ENCODE results near the gene KIF26B.
A peak's percentile ranks its signal among the peaks of the same experiment; 100 is the strongest.
"Not testable (repeated sequence)": the region's sequence is repeated elsewhere in the genome, so short reads cannot be mapped to it uniquely, and the experiment has no call there.

KIF26B gene

DNA sequence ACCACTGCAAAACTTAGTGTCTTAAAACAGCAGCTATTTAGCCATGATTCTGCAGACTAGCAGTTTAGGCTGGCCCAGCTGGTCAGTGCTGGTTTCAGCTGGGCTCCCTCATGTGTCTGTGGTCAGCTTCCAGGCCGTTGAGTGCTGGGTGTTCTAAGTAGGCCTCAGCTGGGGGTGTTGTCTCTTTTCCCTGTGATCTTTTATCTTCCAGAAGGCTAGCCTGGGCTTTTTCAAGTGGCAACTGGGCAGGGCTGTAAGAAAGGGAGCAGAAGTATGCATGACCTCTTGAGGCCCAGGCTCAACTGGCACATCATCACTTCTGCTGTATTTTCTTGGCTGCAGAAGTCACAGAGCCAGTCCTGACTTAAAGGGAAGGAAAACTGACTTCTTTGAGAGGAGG, 136.1 kb downstream of the KIF26B start:
- no peak for DNase-seq

DNA sequence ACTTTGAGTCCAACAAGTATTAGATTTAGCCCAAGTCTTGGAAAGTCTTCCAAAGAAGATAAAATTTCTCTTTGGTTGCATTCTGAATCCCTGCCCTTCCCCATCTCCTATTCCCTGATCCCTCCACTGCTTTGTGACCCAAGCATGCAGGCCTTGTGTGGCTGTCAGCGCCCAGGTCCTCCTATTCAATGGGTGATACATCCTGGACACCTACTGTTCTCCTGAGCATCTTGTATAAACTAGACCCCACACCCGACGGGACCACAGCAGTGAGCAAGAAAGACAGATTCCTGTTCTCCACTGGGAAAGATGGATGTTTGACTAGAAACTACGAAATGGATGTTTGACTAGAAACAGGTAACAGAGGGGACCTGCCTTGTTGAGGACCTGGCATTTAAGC, 136.6 kb downstream of the KIF26B start:
- no peak for DNase-seq

DNA sequence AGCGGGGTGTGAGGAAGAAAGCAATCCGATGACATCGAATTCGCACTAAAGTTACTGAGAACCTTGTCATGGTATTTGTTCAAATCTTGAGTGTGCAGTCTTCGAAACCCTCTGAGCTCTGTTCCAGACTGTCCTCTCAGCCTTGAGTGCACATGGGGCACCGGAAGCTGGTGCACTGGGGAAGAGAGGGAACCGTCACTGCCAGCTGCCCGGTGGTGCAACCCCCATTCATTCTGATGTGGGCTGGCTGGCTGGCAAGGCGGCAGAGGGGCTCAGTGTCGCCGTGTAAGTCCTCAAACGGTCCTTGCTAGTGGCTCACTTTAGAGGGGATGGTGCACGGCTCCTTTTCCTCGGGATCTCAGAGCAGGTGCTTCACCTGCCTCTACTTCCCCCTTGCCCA, 137.4 kb downstream of the KIF26B start:
- DNase-seq: no peak

DNA sequence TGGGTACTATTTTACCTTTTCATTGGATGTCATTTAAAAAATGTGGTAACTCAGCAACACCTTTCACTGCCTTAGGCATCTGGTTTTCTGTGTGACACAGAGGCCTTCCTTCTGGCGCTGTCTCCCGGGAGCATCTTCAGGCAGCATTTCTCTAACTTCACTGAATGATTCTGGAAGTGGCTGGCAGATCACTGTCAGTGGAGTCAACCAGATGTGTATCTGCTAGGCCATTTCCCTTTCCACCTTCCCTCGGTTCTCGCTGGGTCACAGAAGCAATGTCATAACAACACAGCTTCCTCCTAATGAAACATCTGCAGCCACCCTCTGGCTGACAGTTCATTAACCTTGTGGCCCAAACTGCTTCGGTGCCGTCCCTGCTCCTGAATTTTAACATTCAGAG, 137.8 kb downstream of the KIF26B start:
- no peak for DNase-seq

DNA sequence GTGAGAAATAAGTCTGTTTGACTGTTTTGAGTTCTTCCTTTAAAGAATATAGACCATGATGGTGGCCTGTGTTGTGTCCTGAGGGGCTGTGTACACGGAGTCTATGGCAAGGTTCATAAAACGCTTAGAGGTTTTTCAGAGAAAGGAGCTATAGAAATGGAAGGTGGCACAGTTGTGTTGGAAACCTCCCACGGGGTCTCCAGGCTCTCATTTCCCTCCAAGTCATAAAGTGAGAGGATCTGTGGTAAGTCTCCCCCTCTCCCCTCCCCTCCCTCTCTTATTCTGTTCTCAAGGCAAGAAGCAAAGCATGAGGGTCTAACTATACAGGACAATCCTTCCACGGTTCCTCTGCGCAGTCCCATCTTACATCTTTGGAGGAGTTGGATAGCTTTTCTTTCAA, 139.2 kb downstream of the KIF26B start:
- DNase-seq: no peak

DNA sequence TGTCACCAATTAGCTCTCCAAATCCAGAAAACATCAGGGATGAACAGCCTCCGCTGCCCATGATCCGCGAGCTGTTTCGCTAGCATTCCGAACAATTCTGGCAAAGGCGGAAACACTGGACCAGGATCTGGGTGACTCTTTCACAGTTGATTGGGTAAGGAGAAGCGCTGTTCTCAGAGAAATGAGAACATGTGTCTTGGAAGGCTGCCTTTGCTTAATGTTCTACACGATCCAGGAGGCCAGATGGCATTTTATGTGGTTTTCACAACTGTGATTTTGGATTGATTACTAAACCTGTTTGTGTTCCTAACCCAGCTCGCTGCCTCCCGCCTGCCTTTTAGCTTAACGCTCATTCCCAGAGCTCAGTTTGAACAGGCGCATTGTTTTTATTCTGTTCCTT, 144.0 kb downstream of the KIF26B start:
- no peak for DNase-seq

DNA sequence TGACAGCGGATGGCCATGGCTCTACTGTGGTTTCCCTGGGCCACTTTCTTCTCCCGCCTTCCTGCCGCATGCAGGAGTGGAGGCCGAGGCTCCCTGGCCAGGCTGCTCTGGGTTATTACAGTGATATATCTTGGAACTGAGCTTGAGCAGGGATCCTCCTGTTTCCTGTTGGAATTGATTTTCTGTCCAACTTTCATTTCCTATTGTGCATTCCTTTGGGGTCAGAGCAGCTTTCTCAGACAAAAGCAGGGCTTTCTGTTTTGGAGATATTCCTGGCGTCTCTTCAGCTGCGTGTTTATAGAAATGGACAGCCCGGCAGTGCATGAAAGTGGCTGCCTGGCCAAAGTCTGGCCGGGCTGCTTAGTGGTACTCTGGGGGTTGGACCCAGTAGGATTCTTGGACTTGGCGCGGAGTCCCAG, 146.4 kb downstream of the KIF26B start:
- DNase-seq: no peak

DNA sequence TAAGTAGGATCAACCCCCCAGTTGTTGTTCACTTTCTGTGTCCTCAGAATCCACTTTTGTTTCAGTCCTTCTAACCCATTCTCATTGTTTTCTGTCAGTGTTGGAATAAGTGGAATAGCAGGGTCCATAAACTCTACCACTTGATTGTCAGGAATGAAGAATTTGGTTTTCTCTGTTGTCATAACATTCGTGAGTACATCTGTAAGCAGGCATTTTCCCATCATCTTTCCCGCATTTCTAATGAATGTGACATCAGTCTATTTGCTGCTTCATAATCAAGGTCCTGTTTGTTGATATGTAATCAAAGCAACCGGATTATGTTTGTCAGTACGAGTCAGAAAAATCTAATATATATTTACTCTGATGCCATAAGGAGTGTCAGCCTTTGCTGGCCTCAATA, 147.1 kb downstream of the KIF26B start:
- no peak for DNase-seq

DNA sequence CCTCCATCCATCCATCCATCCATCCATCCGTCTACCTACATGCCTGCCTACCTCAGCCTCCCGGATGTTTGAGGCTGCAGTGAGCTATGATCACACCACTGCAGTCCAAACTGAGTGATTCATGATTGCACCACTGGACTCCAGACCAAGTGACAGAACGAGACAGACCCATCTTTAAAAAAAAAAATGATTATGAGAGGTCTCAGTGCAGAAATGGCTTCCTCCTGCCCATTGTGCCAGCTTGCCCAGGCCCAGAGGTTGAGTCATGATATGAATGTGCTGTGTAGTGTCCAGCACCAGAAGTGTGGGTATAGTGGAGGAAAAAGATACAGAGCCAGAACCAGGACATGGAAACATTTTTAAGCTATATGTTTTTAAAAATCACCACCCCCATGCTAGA, 149.9 kb downstream of the KIF26B start:
- DNase-seq: no peak

DNA sequence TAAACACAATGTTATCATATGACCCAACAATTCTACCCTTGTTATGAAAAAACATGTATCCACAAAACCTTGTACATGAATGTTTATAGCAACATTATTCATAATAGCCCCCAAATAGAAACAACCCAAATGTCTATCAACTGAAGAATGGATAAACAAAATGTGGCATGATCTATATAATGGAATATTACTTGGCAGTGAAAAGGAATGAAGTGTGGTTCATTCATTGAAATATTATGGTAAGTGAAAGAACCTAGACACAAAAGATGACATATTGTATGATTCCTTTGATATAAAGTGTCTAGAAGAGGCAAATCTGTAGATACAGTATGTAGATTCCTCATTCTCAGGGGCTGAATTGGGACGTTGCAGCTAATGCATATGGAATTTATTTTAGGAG, 151.2 kb downstream of the KIF26B start:
- no peak for DNase-seq

DNA sequence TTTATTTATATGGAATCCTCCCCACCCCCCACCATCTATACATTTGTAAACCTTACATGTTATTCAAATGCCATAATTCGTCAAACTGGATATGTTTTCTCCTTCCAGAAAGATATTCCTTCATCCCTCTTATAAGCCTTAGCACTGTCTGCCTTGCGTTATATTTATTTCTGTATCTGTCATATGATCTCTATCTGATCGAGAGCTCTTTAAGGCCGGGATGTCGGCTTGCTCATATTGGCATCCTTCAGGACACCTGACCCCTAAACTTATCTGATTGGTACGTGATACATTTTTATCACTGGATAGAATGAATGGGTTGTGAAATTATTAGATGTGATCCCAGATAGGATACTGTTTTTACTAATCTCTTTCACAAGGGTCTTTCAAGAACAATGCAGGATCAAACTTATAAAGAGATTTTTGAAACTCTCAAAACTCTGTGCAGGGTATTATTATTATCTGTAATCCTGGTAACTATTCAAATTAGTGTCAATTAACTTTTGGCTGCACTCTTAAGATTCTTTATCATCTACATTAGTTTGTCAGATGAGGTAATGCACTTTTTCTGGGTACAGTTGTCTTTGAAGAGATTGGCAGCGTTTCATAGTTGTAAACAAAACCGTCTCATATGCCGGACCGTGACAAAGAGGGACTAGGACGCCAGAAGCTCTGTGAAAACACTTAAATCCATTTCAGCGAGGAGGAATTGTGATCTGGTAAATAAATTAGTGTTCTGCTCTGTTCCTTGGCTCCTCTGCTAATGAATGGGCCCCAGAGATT, 152.0 kb downstream of the KIF26B start:
- no peak for DNase-seq

DNA sequence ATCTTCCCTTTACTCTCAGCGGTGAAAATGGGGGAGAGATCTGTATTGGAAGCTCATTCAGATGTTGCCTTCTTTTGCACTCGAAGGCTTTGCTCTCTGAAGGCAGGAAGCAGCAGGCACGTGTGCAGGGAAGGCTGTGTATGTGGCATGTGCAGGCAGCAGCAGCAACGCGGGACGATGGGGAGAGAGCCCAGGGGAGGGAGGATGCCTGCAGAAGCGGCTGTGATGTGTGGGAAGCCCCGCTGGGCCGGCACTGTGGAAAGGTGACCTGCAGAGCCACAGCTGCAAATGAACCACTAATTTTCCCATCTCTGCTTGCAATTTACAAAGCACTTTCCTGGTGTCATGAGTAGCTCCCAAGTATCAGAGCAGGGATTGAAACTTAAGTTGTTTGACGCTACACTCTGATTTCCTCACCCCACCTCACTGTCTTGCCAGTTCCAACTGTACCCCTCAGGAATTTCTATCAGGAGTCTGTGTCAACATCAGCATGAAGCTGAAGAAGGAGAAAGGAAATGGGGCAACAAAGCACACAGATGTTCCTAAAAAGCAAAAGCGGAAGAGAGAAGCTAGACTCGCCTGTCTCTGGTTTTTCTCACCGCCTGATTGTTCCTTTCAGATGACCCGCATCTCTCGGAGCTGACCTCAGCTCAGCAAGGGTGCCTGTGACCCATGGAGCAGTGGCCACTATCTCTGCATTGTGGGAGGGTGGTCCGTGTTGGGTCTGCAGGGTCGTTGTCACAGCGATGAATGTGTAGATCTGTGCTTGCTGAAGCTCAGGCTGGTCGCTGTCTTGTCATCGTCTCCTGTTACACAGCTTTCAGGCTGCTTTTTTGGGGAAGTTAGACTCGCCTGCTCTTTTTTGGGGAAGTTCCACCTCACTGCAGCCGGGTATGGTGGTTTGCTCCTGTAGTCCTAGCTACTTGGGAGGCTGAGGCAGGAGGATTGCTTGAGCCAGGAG, 156.1 kb downstream of the KIF26B start:
- peak; percentile 54 for DNase-seq

DNA sequence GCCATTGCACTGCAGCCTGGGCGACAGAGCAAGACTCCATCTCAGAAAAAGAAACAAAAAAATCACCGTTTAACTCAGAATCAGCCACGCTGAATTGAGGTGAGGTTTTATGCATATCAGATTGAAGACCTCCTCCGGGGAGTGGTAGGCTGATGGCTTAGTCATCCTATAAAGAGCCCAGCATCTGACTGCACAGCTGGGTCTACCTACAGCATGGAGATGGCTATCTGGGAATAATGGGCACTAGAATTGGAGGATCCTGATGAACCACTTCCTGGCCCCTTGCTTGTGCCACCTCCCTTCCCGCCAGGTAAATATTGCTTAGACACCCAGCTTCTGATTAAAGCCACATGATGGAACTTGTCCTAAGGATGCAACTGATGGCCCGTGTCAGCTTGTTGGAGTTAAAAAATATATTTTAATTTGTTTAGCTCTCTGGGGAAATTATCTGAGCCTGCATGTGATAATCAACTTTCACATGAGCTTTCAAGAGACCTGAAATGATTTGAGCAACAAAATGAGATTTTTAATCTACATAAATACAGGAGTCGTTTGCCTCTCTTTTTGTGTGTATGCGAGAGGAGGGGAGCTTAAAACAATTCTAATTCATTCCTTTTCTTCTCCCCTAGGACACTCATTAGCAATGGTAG, 157.2 kb downstream of the KIF26B start:
- DNase-seq: no peak

DNA sequence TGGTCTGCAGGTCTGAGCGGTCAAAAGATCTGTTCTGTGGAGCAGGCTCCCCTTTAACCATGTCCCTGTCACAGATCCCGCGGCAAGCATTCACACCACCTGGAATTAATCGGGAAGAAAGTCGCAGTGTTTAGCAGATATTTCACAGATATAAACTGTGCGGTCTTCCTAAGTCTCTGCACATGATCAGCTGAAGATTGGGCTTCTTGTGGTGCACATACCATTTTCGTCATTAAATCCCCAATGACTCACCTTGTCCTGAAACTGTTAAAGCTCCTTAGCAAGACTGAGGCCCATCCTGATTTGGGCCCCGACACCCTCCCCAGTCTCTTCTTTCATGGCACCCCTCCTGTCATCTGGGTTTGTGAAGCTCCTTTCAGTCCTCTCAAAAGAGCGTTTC, 158.8 kb downstream of the KIF26B start:
- no peak for DNase-seq

DNA sequence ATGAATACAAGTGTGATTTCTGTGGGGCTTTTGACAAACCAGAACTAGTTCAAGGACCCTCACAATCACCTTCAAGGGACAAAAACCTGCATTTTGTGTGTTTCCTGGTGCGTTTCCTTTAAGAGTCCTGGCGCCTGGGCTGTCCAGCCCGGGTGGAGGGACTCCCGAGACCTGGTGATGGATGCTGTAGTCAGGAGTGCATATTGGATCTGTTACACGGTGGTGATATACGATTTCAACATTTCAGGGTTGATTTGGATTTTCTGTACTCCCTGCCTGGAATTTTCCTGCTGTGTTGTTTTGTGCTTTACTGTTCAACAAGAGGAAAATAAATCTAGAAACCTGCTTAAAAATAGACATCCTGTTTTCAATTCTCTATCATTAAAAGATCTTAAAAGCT, 162.0 kb downstream of the KIF26B start:
- no peak for DNase-seq

DNA sequence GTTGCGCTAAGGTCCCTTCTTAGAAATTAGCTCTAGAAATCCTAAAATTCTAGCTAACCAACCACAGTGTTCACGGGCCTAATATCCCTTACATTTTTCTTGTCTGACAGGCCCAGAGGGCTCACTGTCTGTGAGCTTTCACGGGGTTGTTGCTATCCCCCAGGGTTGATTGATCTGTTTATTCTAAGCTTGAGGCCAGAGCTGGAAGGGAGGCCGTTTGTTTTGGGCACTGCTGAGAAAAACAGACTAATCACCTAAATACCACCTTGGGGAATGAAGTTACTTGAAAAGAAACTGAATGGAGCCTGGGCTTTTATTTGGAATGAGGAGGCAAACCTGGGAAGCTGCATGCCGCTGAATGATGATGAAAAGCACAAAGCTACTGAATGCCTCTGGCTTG, 162.4 kb downstream of the KIF26B start:
- DNase-seq: no peak

DNA sequence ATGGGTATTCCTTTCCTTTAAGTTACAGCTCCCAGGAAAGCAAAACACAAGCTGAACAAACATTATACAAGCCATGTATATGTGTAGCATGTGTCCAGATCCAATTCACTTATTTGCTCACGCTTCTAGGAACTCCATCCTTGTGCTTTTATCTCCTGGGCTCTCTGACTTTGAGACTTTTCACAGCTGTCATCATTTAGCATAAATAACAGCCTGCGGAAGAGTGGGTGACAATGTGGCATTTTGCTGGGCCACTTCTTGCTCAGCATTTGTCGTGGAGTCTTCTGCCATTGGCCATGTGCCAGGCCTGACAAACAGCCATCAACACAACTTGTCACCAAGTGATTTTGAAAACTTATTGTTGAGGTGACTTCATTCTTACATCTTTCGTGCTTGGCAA, 164.3 kb downstream of the KIF26B start:
- DNase-seq: no peak

DNA sequence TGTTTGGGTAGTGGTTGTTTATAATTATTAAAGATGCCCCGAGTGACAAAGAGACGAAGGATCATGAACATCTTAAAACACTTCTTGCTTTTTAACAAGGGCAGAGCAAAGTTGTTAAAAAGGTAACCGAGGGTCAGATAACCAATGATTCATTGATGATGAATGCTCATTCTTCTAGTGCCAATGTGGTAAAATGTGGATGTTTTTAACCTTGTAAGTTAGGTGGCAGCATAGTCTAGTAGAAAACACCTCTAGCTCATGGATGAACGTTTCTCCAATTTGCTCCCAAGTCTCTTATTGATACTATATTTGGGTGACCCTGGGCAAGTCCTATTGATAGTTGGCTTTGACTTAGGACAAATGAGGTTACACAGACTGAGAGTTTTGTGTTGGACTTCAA, 167.9 kb downstream of the KIF26B start:
- DNase-seq: no peak

DNA sequence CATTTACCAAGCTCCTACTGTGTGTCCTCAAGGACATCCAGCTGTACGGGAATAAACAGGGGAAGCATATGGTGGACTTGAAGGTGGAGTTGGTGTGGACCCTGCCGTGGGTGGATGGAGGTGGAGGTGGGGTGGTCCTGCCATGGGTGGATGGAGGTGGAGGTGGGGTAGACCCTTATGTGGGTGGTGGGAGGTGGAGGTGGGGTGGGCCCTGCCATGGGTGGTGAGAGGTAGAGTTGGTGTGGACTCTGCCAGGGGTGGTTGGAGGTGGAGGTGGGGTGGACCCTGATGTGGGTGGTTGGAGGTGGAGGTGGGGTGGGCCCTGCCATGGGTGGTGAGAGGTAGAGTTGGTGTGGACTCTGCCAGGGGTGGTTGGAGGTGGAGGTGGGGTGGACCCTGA, 169.0 kb downstream of the KIF26B start:
- DNase-seq: not testable (repeated sequence)

DNA sequence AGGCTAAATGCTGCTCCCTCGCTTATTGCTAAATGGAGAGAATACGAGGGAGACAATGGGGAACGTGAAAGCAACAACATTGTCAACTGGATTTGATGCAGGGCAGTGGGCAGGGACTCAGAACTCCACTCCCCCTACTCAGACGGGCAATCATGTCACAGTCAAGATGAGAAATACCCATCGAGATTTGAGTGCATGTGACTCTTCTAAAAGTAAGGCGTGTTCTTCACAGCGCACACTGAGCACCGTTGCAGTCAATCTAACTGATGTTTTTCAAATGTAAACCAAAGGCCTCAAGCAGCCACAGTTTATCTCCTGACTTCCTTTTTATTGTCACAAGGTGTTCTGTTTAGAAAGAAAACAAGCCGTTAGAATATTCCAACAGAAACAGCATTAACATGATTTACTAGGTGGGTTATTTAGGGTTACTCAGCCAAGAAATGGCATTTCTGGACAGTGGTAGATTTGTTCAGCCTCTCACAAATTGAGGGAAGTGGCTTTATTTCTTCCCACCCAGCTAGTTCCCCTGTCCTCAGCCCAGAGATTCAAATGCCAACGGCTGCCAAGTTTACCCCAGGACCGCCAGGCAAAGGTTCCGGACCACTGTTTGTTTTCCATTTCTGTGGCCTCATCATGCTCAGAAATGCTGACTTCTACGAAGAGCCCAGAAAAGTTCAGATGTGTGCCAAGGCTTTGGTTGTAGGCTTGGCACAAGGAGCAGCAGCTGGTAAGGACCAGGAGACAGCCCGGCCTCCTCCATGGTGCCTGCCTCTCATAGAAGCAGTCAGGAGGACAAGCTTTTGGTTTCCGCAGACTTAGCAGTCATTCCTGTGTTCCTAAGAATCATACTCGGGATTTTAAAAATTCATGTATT, 171.4 kb downstream of the KIF26B start:
- DNase-seq: no peak

DNA sequence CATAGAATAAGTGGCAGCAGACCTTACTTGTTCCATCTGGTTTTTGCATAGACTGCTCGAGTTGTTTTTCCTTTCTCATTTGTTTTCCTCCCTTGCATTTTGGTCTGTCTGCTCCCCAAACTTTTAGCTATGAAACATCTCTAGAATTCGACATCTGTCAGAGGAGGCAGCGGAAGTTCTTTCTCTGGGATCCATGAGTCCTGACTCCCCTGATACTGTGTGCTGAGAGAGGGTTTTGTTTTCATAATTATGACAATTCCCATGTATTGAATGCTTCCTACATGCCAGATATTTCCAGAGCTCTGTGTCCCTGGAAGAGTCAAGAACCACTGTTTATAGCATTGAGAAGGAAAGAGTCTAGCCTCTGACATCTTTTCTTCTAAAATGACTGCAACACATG, 172.6 kb downstream of the KIF26B start:
- DNase-seq: no peak

DNA sequence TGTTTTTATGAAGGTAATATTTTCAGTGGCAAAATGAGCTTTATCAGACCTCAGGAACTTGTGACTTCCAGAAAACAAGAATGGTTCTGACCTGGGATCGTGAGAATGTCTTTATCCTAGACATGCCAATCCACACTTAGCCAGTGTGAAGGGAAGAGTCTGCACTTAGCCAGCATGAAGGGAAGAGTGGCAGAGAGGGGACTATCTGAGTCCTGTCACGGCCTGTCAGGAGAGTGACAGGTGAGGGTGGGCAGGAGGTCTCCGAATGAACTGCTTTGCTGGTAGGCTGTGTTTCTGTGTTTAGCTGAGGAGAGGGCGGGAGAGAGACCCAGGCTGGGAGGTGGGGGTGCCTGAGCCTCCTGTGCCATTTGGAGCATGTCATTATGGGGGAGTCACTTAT, 173.1 kb downstream of the KIF26B start:
- no peak for DNase-seq

DNA sequence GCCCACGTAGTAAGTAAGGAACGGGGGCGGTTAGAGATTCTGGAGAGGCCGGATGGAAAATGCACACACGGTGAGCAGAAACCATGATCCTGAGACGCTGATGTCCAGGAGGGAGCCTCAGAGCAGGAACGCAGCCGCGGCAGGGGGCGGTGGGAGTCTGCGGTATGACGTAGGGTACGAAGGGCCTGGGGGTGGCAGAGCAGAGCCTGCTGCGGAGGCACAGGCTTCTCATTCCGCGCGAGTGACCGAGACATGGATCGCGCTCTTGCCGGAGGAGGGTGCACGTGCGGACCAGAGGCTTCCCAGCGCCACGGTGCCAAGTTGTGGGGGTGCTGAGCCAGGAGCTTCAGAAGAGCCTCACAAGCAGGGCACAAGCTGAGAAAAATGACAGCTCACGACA, 176.2 kb downstream of the KIF26B start:
- no peak for DNase-seq

Data from CD4-positive, alpha-beta T cell treated with Interleukin-15 for 1 hour (primary cell).